ENCODE results near the gene SREBF1. TPM values are rescaled to one million over a fixed set of nuclear protein-coding genes. Genes with fewer than 3 reads are reported as not detected.
A peak's percentile ranks its signal among the peaks of the same experiment; 100 is the strongest.

The SREBF1 gene
- total RNA-seq, 3 donors from 2014 or later (not counting 1 experiment from before 2014, with no cell fraction given): 80.7 to 208 (median 119) TPM

DNA sequence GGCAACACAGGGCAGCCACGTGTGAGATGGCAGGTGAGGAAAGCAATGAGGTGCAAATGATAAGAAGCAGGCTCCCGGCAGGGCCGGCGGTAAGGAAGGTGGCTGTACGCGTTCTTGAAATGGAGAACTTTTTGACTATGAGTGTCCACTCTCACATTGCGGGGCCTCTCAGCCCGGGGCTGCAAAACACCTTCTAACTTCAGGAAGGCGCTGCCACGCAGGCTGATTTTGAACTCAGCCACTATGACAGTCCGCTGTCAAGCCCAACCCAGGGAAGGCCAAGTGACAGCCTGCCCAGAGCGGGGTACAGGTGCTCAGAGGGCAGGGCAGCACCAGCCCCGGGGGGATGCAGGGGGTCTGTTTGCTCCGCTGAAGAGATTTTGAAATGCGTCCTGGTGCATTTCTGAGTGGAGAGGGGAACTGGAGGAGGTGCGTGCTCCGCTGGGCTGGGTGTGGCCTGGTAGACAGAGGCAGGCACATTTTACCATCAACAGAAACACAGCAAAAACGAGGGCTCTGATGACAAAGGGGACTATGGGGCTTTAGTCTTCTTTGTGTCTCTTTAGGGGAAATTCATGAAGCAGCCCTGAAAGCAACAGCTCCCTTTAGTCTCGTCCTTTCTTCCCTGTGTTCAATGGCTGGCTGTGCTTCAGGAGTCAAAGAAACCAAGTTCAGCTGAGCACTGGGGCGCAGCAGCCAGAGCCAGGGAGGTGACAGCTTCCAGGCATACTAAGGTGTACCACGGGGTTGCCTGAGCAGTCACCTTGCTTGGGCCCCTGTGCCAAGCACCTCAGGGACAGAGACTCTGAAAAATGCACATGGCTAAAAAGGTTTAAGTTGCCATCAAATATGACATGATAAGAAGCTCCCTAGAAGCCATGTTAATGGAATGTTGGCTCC lies 14.6 kb upstream of the SREBF1 start:
- DNase-seq: peak in 1 of 2 donors; percentile 34
- intact Hi-C loops (cut with micrococcal nuclease): loop anchor here (2.0 kb wide), 1 partner anchor 15 kb away; the partner anchor contains the start of gene SREBF1
- TF ChIP-seq, protein P1, sequence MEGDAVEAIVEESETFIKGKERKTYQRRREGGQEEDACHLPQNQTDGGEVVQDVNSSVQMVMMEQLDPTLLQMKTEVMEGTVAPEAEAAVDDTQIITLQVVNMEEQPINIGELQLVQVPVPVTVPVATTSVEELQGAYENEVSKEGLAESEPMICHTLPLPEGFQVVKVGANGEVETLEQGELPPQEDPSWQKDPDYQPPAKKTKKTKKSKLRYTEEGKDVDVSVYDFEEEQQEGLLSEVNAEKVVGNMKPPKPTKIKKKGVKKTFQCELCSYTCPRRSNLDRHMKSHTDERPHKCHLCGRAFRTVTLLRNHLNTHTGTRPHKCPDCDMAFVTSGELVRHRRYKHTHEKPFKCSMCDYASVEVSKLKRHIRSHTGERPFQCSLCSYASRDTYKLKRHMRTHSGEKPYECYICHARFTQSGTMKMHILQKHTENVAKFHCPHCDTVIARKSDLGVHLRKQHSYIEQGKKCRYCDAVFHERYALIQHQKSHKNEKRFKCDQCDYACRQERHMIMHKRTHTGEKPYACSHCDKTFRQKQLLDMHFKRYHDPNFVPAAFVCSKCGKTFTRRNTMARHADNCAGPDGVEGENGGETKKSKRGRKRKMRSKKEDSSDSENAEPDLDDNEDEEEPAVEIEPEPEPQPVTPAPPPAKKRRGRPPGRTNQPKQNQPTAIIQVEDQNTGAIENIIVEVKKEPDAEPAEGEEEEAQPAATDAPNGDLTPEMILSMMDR (IDR thresholded peaks at IDR 0.05): no peak

DNA sequence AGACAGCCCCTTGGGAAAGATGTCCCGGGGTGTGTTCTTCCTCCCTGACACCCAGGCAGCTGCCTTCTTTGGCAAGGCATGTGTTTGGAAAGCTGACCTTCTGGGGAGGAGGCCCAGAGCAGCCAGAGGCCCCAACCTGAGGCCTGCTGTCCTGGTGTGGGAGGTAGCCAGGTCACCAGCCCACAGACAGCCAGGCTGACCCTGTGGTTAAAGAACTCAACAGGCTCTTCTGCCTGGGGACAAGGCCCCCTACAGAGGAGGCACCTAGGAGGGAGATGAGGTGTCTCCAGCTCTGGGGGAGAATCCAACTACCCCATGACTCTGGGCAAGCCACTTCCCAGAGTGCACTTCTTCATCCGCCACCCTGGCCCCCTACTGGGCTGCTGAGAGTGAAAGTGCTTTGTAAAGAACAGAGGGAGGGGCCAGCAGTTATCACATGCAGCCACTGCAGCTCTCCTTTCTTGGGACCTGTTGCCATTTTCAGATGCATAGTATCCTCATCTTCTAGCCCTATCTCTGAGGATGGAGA lies 13.1 kb upstream of the SREBF1 start:
- H3K36me3 ChIP-seq (ENCODE audit: control insufficient read depth, insufficient read depth, low read length): no peaks in the 10 kb centered on the region
- Mint-ChIP-seq H3K4me3 (peak overlapping the region; percentile 72), H3K4me1 (peaks cover 47 to 55% of the 10 kb centered on the region in 2 donors), H3K36me3 (no peaks in the 10 kb centered on the region), H3K27me3 (ENCODE audit: low read depth in 2 of 2) (no peaks in the 10 kb centered on the region), H3K27ac (peak overlapping the region; percentile 94 to 96), H3K9me3 (no peaks in the 10 kb centered on the region)
- H3K27me3 ChIP-seq (ENCODE audit: control insufficient read depth, insufficient read depth, low read length): no peaks in the 10 kb centered on the region
- no peak overlapping the region for H3K4me3 ChIP-seq (ENCODE audit: low read length)
- ATAC-seq (peak; percentile 77 to 86 (median 77)), DNase-seq (peak; percentile 73 to 87)
- peaks cover 57% of the 10 kb centered on the region for H3K4me1 ChIP-seq (ENCODE audit: control insufficient read depth, insufficient read depth, low read length)
- peak overlapping the region; percentile 81 for H3K27ac ChIP-seq (ENCODE audit: low read length)
- WGBS (ENCODE audit: insufficient coverage): 82% methylated on average over 1 of the region's 2 CpGs
- intact Hi-C loops (cut with micrococcal nuclease): loop anchor here (1.0 to 2.0 kb wide), 3 partner anchors 10 to 187 kb away; partner anchors contain the start of gene SREBF1
- no peaks in the 10 kb centered on the region for H3K9me3 ChIP-seq (ENCODE audit: control insufficient read depth, insufficient read depth, low read length)
- TF ChIP-seq, protein P1 (IDR thresholded peaks at IDR 0.05): peak; percentile 19

More for the DNA sequence above, 14.6 kb upstream of the SREBF1 start:
- H3K27ac ChIP-seq (ENCODE audit: low read length): peak overlapping the region; percentile 81
- no peaks in the 10 kb centered on the region for H3K27me3 ChIP-seq (ENCODE audit: control insufficient read depth, insufficient read depth, low read length)
- no peaks in the 10 kb centered on the region for H3K36me3 ChIP-seq (ENCODE audit: control insufficient read depth, insufficient read depth, low read length)
- H3K27me3 Mint-ChIP-seq (ENCODE audit: low read depth in 2 of 2): no peaks in the 10 kb centered on the region
- H3K4me1 Mint-ChIP-seq: peaks cover 47 to 55% of the 10 kb centered on the region in 2 donors
- peaks cover 57% of the 10 kb centered on the region for H3K4me1 ChIP-seq (ENCODE audit: control insufficient read depth, insufficient read depth, low read length)
- H3K4me3 Mint-ChIP-seq: peak overlapping the region; percentile 72
- peak overlapping the region; percentile 94 to 96 for H3K27ac Mint-ChIP-seq
- H3K36me3 Mint-ChIP-seq: no peaks in the 10 kb centered on the region
- WGBS (ENCODE audit: insufficient coverage): 63% methylated on average over 21 of the region's 21 CpGs
- ATAC-seq: no peak
- H3K4me3 ChIP-seq (ENCODE audit: low read length): no peak overlapping the region
- H3K9me3 Mint-ChIP-seq: no peaks in the 10 kb centered on the region
- no peaks in the 10 kb centered on the region for H3K9me3 ChIP-seq (ENCODE audit: control insufficient read depth, insufficient read depth, low read length)

DNA sequence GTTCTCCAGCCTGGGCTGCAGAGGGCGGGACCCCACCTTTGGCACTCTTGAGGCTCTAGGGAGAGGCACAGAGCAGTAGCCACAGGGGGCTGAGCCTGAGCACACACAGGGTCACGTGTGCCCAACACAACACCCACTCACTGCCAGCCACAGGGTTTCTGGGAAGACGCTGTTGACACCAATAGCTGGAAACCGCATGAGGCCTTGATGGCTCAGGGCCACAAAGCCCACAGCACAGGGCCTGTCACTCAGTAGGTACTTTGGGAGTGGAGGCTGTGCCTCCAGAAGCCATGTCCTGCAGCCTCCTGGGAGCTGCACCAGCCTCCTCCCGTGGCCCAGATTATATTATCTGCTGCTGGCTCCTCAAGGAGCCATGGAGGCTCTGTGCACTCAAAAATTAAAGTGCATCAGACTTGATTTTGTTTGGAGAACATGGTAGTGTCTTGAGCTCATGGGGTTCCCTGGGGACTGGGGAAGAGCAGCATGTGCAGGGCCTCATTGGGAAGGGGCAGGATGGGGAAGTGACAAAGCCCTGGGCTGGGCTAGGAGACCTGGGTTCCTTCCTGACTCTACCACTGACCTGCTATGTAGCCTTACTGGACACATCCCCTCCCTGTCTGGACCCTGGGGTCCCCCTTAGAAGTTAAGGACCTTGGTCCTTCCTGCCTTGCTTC lies 12.5 kb upstream of the SREBF1 start:
- Mint-ChIP-seq H3K27ac (peak overlapping the region; percentile 94 to 96), H3K36me3 (no peaks in the 10 kb centered on the region), H3K27me3 (ENCODE audit: low read depth in 2 of 2) (no peaks in the 10 kb centered on the region), H3K9me3 (no peaks in the 10 kb centered on the region), H3K4me1 (peaks cover 47 to 55% of the 10 kb centered on the region in 2 donors), H3K4me3 (peak overlapping the region; percentile 85)
- H3K4me3 ChIP-seq (ENCODE audit: low read length): no peak overlapping the region
- TF ChIP-seq, protein P1 (IDR thresholded peaks at IDR 0.05): no peak
- peaks cover 57% of the 10 kb centered on the region for H3K4me1 ChIP-seq (ENCODE audit: control insufficient read depth, insufficient read depth, low read length)
- no peaks in the 10 kb centered on the region for H3K36me3 ChIP-seq (ENCODE audit: control insufficient read depth, insufficient read depth, low read length)
- ATAC-seq (peak; percentile 82 to 92 (median 84)), DNase-seq (peak; percentile 77 to 92)
- intact Hi-C loops (cut with micrococcal nuclease): loop anchor here (1.0 kb wide), 2 partner anchors 9 to 186 kb away; no protein-coding TSS in a partner anchor
- H3K27me3 ChIP-seq (ENCODE audit: control insufficient read depth, insufficient read depth, low read length): no peaks in the 10 kb centered on the region
- H3K27ac ChIP-seq (ENCODE audit: low read length): peak overlapping the region; percentile 81
- 16% methylated on average over 5 of the region's 5 CpGs for WGBS (ENCODE audit: insufficient coverage)
- no peaks in the 10 kb centered on the region for H3K9me3 ChIP-seq (ENCODE audit: control insufficient read depth, insufficient read depth, low read length)

Data from natural killer cell (primary cell).